D341Med (cell line): ENCODE results near the gene CCDC124.
"Not testable (repeated sequence)": the region's sequence is repeated elsewhere in the genome, so short reads cannot be mapped to it uniquely, and the experiment has no call there.

Experiments used
- DNase-seq: peaks from one replicate; pipeline ENCODE4 v3.0.0; 2012; ENCODE audit warnings: low spot score

The CCDC124 gene, protein sequence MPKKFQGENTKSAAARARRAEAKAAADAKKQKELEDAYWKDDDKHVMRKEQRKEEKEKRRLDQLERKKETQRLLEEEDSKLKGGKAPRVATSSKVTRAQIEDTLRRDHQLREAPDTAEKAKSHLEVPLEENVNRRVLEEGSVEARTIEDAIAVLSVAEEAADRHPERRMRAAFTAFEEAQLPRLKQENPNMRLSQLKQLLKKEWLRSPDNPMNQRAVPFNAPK

DNA sequence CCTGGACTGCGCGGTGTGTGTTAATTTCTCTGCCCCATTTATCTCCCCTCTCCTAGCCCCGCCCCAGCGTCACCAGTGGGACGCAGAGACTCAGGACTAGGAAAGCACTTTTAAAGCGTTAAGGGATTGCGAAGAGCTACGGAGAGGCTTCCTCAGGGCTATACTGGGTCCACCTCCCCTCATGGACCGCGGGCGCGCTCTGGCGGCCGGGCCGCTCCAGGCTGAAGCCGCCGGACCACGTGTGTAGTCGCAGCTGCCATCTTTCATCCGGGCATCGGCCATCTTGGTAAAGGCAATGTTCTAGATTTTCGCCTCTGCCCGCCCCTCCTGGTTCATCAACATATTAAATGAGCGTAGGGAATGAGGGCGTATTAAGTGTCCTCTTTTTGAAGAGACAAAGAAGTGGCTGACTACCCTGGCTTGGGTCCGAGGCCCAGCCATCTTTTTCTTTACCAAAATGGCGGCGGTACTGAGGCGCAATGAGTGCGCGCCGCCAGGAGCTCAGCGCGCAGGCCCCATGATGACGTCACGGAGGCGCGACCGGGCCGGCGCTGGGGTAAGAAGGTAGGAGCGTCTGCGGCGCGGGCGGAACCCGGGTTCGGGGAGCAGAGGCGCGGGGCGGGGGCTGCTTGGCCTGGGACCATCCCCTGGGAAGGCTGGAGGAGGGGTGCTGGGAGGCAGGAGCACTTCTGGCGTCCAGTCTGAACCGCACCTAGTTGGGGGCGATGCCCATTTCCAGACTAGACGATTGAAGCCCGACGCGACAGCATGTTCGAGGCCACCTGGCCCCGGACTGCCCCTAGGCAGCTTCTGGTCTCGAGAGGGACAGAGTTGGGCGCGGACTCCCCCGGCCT is at the start of gene CCDC124:
Gene CCDC124 (plus strand): TSS at position 531 of the 854 bp plus-strand sequence. CDS start 3,406 bp downstream, outside the sequence.
- peak; percentile 97 for DNase-seq

DNA sequence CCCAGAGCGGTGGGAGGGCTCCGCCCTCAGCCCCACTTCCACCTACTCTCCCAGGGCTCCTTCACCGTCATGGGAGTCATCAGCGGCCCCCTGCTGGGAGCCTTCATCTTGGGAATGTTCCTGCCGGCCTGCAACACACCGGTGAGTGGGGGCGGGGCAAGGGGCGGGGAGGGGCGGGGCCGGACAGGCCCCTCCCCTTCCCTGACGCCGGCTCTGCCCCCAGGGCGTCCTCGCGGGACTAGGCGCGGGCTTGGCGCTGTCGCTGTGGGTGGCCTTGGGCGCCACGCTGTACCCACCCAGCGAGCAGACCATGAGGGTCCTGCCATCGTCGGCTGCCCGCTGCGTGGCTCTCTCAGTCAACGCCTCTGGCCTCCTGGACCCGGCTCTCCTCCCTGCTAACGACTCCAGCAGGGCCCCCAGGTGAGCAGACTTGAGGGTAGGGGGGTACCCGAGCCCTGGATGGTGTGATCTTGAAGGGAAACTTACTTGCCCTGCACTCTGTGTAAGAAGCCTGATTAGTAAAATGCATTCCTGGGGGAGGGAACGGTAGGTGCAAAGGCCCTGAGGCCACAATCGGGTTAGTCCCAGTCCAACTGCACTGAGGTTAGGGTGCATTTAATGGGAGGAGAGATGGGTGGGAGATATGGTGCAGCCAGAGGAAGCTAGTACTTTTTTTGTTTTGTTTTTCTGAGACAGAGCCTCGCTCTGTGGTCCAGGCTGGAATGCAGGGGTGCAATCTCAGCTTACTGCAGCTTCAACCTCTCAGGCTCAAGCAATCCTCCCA is 49.0 kb upstream of the CCDC124 start:
- peak; percentile 56 for DNase-seq

DNA sequence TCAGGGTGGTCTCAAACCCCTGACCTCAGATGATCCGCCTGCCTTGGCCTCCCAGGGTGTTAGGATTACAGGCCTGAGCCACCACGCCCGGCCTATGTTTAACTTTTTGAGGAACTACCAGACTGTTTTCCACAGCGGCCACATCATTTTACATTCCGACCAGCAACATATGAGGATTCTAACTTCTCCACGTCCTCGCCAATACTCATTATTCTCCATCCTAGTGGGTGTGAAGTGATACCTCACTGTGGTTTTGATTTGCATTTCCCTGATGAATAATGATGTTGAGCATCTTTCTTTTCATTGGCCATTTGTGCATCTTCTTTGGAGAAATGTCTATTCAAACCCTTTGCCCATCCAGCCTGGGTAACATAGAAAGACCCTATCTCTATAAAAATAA is 46.3 kb upstream of the CCDC124 start:
- DNase-seq, result no peak

DNA sequence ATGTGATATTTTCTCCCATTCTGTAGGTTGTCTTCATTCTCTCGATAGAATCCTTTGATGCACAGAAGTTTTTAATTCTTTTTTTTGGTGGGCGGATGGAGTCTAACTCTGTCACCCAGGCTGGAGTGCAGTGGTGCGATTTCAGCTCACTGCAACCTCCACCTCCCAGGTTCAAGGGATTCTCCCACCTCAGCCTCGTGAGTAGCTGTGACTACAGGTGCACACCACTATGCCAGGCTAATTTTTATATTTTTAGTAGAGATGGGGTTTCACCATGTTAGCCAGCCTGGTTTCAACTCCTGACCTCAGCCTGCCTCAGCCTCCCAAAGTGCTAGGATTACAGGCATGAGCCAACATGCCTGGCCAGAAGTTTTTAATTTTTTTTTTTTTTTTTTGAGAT is 45.6 kb upstream of the CCDC124 start:
- not testable (repeated sequence) for DNase-seq

DNA sequence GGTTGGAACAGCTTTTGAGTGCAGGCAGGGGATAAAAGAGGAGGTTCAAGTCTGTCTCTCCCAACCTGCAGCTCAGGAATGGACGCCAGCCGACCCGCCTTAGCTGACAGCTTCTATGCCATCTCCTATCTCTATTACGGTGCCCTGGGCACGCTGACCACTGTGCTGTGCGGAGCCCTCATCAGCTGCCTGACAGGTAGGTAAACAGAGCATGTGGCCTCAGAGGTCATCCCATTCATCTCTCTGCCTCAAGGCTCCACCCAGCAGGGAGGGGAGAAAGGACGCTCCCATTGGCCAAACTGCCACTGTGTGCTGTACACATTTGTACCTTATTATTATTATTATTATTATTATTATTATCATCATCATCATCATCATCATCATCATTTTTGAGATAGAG is 44.6 kb upstream of the CCDC124 start:
- peak; percentile 12 for DNase-seq

DNA sequence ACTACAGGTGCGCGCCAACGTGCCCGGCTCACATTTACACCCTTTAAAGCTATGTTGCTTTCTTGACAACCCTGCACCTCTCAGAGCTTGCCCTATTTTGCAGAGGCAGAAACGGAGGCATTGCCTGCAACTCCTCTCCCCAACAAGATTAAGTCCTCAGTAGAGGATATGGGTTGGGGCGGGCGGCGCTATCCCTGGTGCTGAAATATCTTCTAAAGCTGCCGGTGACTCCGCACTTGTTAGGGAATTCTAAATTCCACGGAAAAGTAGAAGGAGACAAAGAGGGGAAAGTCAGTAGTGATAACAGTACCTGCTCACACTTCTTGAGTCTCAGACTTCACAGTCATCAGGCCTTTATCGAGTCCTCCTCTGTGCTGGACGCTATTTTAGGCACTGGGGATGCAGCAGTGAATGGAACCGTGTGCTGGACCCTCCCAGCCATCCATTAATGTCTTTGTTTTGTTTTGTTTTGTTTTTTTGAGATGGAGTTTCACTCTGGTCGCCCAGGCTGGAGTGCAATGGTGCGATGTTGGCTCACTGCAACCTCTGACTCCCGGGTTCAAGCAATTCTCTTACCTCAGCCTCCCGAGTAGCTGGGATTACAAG is 43.1 kb upstream of the CCDC124 start:
- peak; percentile 35 for DNase-seq

DNA sequence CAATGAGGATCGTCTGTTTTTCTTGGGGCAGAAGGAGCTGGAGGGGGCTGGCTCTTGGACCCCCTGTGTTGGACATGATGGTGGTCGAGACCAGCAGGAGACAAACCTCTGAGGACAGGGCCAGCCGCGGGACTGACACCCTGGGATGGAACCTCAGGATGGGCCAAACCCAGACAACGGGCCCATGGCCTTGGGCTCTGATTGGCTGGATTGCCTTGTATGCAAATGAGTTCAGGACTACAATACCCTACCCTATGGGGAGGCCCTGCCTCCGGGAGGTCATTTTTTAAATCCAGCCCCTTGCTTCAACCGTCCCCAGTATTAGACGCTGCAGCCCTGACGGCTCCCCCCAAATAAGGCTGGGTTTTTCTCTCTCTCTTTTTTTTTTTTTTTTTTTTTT is 39.0 kb upstream of the CCDC124 start:
- peak; percentile 28 for DNase-seq

DNA sequence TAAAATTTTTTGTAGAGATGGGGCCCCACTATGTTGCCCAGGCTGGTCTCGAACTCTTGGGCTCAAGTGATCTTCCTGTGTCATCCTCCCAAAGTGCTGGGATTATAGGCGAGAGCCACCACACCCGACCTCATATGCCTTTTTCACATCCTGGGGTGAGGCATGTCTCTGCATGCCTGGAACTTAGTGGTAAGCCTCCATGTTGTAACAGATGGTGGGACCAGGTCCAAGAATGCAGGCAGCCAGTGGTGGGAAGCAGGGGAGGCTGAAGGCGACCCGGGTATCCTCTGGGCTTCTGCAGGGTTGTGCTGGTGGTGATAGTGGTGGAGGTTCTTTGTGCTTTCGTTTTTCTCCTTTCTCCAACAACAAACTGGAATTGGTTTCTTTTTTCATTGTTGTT is 30.1 kb upstream of the CCDC124 start:
- DNase-seq, result peak; percentile 76

DNA sequence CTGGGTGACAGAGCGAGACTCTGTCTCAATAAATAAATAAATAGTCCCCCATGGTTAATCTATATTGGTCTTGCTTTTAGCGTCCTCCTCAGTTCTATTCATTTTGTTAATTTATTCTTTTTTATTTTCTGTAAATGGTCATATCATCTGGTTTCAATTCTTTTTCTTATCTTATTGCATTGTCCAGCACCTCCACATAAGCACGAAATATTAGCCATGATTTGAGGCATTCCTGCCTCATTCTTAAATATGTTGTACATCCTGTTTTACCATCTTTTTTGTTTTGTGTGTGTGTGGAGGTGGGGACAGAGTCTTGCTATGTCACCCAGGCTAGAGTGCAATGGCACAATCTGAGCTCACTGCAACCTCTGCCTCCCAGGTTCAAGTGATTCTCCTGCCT is 24.6 kb upstream of the CCDC124 start:
- no peak for DNase-seq

DNA sequence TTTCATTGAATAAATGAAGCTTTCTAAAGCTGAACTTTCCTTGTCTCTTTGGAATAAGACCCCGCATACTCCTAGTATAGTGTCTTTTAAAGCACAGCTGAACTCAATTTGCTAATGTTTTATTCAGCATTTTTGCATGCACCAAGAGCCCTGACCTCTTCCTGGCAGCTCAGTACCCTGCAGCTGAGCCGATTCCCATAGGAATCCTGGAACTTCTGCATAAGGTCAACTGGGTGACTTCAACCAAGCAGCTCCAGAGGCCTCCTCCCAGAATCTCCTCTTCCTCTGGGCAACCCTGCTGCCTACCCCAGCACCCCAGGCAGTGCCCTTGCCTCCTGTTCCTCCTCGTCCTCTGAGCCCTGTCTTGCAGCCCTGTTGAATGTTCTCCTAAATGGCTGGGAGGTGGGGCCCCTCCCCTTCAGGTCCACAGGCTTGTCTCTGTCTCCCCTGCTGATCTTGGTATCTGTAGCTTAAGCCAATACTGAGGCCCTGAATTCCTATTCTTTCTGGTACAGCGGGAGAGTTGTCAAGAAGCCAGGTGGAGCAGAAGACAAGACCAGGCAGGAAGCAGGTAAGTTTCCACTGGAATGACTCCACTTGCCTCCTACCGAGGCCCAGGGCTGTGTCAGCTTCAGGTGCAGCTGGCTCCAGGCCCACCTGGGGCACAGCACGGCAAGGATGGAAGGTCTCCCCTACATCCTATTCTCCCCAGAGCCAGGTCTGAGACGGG is 23.6 kb upstream of the CCDC124 start:
- DNase-seq, result no peak

DNA sequence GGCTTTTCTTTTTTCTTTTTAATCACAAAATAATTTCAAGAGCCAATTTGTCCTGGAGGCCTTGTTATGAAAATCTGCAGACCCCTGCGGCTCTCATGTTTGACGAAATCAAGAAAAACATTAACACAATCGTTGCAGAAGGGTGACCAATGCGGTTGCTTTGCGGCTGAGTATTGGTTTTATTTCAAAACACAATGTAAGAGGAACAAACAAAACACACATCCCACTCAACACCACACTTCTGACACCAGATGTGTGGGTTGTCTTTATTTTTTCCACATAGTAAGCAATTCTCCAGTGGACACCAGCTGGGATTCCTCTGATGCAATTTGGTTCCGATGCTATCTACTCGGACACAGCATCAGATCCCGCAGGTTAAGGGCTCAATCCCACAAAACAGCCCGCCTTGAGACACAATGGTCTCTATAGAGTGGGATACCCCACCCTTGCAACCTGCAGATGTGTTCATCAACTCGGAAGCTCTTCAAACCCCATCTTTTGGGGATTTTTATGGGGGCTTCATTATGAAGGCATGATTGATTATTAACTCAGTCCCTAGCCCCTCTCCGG is 21.9 kb upstream of the CCDC124 start:
- DNase-seq, result no peak

DNA sequence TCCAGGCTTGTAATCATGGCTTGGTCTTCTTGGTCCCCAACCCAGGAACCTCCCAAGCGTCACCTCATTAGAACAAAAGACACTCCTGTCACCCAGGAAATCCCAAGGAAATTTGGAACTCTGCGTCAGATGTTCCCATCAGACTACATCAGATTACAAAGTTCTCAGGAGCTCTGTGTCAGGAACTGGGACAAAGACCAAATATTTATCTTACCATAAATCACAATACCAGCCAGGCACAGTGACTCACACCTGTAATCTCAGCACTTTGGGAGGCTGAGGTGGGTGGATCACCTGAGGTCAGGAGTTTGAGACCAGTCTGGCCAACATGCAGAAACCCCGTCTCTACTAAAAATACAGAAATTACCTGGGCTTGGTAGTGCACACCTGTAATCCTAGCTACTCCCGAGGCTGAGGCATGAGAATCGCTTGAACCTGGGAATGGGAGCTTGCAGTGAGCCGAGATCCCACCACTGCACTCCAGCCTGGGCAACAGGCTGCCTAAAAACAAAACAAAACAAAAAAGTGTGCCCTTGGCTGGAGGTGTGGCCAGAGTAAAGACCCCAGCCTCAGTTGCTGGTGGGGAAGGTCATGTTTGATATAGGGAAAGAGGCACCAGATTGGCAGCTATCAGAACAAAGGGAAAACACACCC is 16.7 kb upstream of the CCDC124 start:
- no peak for DNase-seq

DNA sequence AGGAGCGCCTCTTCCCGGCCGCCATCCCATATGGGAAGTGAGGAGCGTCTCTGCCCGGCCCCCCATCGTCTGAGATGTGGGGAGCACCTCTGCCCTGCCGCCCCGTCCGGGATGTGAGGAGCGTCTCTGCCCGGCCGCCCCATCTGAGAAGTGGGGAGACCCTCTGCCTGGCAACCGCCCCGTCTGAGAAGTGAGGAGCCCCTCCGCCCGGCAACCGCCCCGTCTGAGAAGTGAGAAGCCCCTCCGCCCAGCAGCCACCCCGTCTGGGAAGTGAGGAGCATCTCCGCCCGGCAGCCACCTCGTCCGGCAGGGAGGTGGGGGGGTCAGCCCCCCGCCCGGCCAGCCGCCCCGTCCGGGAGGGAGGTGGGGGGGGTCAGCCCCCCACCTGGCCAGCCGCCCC is 14.7 kb upstream of the CCDC124 start:
- DNase-seq, result not testable (repeated sequence)

DNA sequence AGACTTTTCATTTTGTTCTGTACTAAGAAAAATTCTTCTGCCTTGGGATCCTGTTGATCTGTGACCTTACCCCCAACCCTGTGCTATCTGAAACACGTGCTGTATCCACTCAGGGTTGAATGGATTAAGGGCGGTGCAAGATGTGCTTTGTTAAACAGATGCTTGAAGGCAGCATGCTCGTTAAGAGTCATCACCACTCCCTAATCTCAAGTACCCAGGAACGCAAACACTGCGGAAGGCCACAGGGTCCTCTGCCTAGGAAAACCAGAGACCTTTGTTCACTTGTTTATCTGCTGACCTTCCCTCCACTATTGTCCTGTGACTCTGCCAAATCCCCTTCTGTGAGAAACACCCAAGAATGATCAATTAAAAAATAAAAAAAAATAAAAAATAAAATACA is 13.7 kb upstream of the CCDC124 start:
- not testable (repeated sequence) for DNase-seq

DNA sequence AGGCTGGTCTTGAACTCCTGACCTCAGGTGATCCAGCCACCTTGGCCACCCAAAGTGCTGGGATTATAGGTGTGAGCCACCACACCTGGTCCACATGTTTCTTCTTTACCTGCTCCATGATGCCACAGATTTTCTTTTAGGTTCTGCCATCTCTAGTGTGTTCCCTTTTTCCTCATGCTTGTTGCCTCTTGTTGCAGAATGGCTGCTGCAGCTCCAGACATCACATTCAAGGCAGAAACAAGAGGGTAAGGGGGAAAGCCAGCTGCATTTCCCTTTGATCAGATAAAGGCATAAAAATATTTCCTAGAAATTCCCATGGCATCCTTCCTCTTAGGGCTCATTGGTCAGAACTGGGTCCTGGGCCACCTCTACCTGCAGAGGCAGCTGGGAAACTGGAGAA is 12.3 kb upstream of the CCDC124 start:
- no peak for DNase-seq

DNA sequence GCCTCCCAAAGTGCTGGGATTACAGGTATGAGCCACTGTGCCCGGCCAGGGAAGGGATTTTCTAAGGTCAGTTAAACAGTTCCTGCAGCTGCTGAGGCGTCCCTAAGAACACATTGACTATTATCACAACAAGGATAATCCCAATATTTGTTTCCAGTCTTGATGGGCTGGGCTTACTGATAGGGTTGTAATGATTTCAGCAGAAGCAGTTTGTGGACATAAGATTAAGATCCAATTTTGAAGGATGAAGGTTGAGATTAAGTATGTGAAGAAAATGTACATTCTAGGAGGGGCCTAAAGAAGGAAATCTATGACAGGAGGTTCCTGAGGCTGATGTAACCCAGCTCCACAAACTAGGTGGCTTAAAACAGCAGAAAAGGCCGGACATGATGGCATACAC is 10.7 kb upstream of the CCDC124 start:
- DNase-seq, result no peak

DNA sequence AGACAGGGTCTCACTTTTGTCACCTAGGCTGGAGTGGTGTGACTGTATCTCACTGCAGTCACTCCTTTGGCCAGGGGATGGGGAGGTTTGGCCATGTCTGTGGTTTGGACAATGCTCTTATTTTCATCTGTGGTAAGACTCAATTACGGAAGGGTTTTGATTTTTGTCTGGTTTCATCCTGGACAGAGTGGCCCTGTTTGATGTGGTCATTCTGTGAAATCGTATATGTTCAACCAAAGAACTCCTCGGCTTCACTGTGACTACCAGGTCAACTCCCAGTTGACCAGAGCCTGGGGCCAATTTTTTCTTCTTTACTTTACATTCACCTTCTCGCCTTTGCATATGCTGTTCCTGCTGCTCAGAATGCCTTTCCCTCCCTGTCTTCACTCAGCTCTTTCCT is 6.8 kb upstream of the CCDC124 start:
- no peak for DNase-seq

DNA sequence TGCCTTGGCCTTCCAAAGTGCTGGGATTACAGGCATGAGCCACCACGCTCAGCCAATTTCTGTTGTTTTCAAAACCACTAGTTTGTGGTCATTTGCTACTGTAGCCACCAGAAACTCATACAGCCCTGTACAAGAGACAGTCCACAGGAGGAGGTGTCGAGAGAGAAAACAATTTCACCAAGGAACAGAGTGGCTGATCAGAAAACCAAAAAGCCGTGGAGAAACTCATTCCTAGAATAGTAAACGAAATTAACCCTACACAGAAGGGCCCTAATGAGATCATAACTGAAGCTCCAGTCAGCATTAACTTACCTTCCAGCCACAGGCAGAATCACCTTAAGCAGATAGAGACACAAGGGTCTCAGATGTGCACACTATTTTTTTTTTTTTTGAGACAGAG is 3.8 kb upstream of the CCDC124 start:
- DNase-seq, result no peak

DNA sequence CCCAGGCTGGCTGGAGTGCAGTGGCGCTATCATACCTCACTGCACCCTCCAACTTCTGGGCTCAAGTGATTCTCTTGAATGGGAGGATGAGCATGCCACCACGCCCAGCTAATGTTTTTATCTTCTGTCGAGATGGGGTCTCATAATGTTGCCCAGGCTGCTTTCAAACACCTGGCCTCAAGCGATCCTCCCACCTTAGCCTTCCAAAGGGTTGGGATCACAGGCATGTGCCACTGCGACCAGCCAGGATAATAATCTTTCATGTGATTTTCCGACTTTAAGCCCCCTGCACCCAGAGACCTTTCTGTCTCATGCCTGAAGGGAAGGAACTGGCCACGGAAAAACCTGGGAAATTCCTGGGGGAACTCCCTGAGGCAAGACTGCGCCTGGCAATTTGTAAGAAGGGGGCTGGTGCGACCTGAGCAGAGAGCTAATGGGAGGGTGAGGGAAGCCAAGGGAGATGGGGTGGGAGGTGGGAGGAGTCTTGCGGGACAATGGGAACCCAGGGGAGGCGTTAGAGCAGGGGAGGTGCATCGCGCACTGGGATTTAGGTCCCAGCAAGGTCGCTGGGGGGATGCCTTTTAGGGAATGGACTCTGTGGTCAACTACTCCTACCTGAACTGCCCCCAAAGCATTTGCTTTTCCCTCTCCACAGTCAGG is 1.2 kb upstream of the CCDC124 start:
- DNase-seq, result no peak

DNA sequence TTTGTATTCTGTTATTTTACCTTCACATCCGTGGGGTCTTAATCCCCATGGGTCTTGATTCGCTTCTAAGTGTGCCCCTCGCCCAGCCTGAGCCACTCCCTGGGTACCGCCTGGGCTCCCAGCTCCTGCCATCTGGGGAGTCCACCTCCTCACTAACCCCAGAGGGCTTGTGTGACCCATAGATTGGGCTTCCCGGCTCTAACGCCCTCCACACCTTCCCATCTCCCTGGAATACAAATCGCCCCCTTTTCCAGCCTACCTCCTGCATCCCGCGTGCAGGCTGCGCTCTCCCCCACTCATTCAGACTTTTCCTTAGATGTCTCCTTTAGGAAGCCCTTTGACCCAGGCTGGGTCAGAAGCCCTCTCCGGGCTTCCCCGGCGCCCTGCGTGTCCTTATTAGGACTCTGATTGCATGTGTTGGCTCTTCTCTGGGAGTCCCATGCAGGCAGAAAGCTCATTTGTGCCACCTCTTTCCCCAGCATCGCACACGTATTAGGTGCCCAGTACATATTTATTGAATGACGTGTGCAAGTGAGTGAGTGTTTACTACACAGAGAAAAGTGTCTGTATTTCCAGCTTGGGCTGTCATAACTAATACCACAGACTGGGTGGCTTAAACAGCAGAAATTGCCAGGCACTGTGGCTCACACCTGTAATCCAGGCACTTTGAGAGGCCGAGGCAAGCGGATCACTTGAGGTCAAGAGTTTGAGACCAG is 757 bp downstream of the CCDC124 start:
- DNase-seq, result no peak
